Testis (tissue), 3 donors: ENCODE measurements around the gene PLIN5. TPM values are rescaled to one million over a fixed set of nuclear protein-coding genes. Genes with fewer than 3 reads are reported as not detected.

ENCODE experiments used
- DNase-seq: peaks from one replicate; pipeline ENCODE4 v3.0.0-alpha.2; 2019
- H3K27ac ChIP-seq, 2 donors: fragments of 200-600 bp; sonication (generic); one replicate each; pipeline ENCODE4 v1.5.1; 2019
- H3K27me3 ChIP-seq: fragments of 200-600 bp; sonication (generic); one replicate; pipeline ENCODE4 v1.5.1; 2019
- H3K36me3 ChIP-seq: fragments of 200-600 bp; sonication (generic); one replicate; pipeline ENCODE4 v1.5.1; 2017; ENCODE audit warnings: low read depth; ENCODE audit errors: missing control alignments
- H3K4me1 ChIP-seq: fragments of 200-600 bp; sonication (generic); one replicate; pipeline ENCODE4 v1.5.1; 2019
- H3K4me3 ChIP-seq, 2 donors: fragments of 200-600 bp; sonication (generic); one replicate each; pipeline ENCODE4 v1.5.1; 2017 to 2019
- H3K9me3 ChIP-seq: fragments of 200-600 bp; sonication (generic); one replicate; pipeline ENCODE4 v1.5.1; 2017
- CTCF ChIP-seq, 3 experiments: fragments of 450-650 bp in 2 of 3; fragments of 200-600 bp in 1 of 3; sonication (generic) in 1 of 3; IDR thresholded peaks; one replicate each; pipeline ENCODE4 v1.5.1; 2016 to 2019; ENCODE audit warnings: antibody characterized with exemption in 3 of 3, mild to moderate bottlenecking in 2 of 3, moderate library complexity in 1 of 3
- POLR2A ChIP-seq: fragments of 450-650 bp; IDR thresholded peaks from one replicate; pipeline ENCODE4 v1.6.1; 2017; ENCODE audit warnings: antibody characterized with exemption, mild to moderate bottlenecking, moderate library complexity
- WGBS, 2 donors: methylation state at CpG; one replicate each; pipeline ENCODE4 v1.1.5; 2018; 5-methylcytosine and 5-hydroxymethylcytosine counted together
- intact Hi-C: fragments of 100-400 bp; cut with DNase I; formaldehyde crosslinking; loops from one replicate; pipeline ENCODE4 v1.15.1; 2023; ENCODE audit warnings: low total_unique reads
- polyA plus RNA-seq: library from polyadenylated mRNA; stranded (reverse); fragments of 350-450 nt; fragmentation: Illumina TruSeq; extraction: RNeasy Lipid Tissue Mini Kit (QIAGEN cat#74804); gene quantifications from one replicate; pipeline ENCODE4 v1.2.3, GENCODE V29; 2014; ENCODE audit warnings: low read depth, low replicate concordance; ENCODE audit not compliant: insufficient read depth
- total RNA-seq, 2 donors: library from RNA; depleted of rRNA; stranded (reverse); fragments of >200 nt; gene quantifications; one replicate each; pipeline ENCODE4 v1.2.3, GENCODE V29; 2016

The PLIN5 gene
- total and polyA plus RNA-seq, 3 donors from 2014 or later, result 3.8 to 8.5 (median 7.4) TPM

- peaks cover 3% of the 10 kb centered on the region for H3K4me1 ChIP-seq
- DNase-seq, result no peak
- no peak for TF ChIP-seq POLR2A
- no peak for TF ChIP-seq CTCF (IDR thresholded peaks at IDR 0.05)
- H3K27me3 ChIP-seq, result no peaks in the 10 kb centered on the region
- no peak overlapping the region for H3K4me3 ChIP-seq
- H3K27ac ChIP-seq, result no peak overlapping the region
- no peaks in the 10 kb centered on the region for H3K9me3 ChIP-seq
- H3K36me3 ChIP-seq, result no peaks in the 10 kb centered on the region
- intact Hi-C loops, result no loop called here
- WGBS, 2 donors, result 29 to 62% methylated on average over 1 to 5 of the region's 5 CpGs
These were observed 1.8 kb upstream of the PLIN5 start for GRCh38 chr19:4536798-4537197.

- no peak overlapping the region for H3K4me3 ChIP-seq
- H3K4me1 ChIP-seq, result peaks cover 3% of the 10 kb centered on the region
- no peaks in the 10 kb centered on the region for H3K36me3 ChIP-seq
- TF ChIP-seq CTCF (IDR thresholded peaks at IDR 0.05) (no peak), POLR2A (no peak)
- 78 to 81% methylated on average over 7 to 9 of the region's 9 CpGs for WGBS, 2 donors
- H3K27ac ChIP-seq, result no peak overlapping the region
- no peaks in the 10 kb centered on the region for H3K27me3 ChIP-seq
- no peak for DNase-seq
- no peaks in the 10 kb centered on the region for H3K9me3 ChIP-seq
- intact Hi-C loops, result no loop called here
These were observed 1.1 kb downstream of the PLIN5 start for GRCh38 chr19:4533835-4534424.

GRCh38 chr19:4533334-4533733 is 1.7 kb downstream of the PLIN5 start:
- Histone ChIP-seq H3K9me3 (no peaks in the 10 kb centered on the region), H3K4me1 (peaks cover 3% of the 10 kb centered on the region), H3K4me3 (no peak overlapping the region), H3K27ac (no peak overlapping the region), H3K27me3 (no peaks in the 10 kb centered on the region), H3K36me3 (no peaks in the 10 kb centered on the region)
- DNase-seq, result no peak
- WGBS, 2 donors, result 79 to 84% methylated on average over 5 to 9 of the region's 9 CpGs
- intact Hi-C loops, result no loop called here
- TF ChIP-seq POLR2A, result no peak

DNA sequence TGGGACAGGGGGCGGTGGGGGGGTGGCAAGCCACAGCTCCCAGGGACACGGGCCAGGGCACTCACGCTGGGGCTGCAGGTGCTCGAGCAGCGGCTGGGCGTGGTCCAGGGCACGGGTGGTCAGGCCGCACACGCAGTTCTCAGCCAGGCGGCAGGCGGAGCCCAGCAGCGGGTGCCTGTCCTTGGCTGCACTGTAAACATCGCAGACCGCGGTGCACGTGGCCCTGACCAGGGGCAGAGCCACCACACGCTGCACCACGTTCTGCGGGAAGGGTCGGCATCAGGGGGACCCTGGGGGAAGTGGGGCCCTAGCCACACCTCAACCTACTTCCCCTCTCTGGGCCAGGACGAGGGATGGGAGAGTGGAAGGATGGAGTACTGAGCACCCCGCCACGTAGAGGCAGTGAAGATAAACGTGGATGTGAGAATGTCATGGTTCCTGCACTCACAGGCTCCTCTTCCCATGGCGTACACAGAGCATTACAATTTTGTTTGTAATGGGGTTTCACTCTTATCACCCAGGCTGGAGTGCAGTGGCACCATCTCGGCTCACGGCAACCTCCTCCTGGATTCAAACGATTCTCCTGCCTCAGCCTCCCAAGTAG is 3.4 kb downstream of the PLIN5 start:
- 59 to 62% methylated on average over 17 to 28 of the region's 28 CpGs for WGBS, 2 donors
- DNase-seq, result no peak

More for the DNA sequence above, 3.4 kb downstream of the PLIN5 start:
- Histone ChIP-seq H3K4me3 (no peak overlapping the region), H3K9me3 (no peaks in the 10 kb centered on the region), H3K27me3 (no peaks in the 10 kb centered on the region), H3K4me1 (peaks cover 3% of the 10 kb centered on the region), H3K27ac (no peak overlapping the region), H3K36me3 (no peaks in the 10 kb centered on the region)
- intact Hi-C loops, result no loop called here
- TF ChIP-seq POLR2A, result no peak
- TF ChIP-seq CTCF (IDR thresholded peaks at IDR 0.05), result no peak
